SK-N-SH (cell line): Measurements from ENCODE around the gene LPP.

Experiments
- POLR2AphosphoS5 ChIP-seq: IDR thresholded peaks from 2 replicates; pipeline ENCODE4 v1.6.1; 2012; ENCODE audit warnings: low read depth, low read length
- TF ChIP-seq, protein P1 (sequence below): fragments of 200-600 bp; sonication (generic); IDR thresholded peaks from 2 replicates; pipeline ENCODE4 v1.6.1; 2017; ENCODE audit warnings: antibody characterized with exemption, mild to moderate bottlenecking, moderate library complexity
- TF ChIP-seq, protein P2 (sequence below): IDR thresholded peaks from 2 replicates; pipeline ENCODE4 v1.4.0; 2012; ENCODE audit warnings: low read depth

GRCh38 chr3:188165596-188165995, 11.6 kb downstream of the LPP start:
- TF ChIP-seq, protein P1, sequence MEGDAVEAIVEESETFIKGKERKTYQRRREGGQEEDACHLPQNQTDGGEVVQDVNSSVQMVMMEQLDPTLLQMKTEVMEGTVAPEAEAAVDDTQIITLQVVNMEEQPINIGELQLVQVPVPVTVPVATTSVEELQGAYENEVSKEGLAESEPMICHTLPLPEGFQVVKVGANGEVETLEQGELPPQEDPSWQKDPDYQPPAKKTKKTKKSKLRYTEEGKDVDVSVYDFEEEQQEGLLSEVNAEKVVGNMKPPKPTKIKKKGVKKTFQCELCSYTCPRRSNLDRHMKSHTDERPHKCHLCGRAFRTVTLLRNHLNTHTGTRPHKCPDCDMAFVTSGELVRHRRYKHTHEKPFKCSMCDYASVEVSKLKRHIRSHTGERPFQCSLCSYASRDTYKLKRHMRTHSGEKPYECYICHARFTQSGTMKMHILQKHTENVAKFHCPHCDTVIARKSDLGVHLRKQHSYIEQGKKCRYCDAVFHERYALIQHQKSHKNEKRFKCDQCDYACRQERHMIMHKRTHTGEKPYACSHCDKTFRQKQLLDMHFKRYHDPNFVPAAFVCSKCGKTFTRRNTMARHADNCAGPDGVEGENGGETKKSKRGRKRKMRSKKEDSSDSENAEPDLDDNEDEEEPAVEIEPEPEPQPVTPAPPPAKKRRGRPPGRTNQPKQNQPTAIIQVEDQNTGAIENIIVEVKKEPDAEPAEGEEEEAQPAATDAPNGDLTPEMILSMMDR: no peak
- TF ChIP-seq, protein P2, sequence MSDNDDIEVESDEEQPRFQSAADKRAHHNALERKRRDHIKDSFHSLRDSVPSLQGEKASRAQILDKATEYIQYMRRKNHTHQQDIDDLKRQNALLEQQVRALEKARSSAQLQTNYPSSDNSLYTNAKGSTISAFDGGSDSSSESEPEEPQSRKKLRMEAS: no peak
- no peak for TF ChIP-seq POLR2AphosphoS5
